ENCODE results near the gene PQBP1. TPM values are rescaled to one million over a fixed set of nuclear protein-coding genes. Genes with fewer than 3 reads are reported as not detected.

PQBP1 gene
- total and polyA plus RNA-seq, 4 donors: 33.2 to 146 (median 74.0) TPM

GRCh38 chrX:48945517-48946348, 48.0 kb downstream of the PQBP1 start:
- ATAC-seq (ENCODE audit: insufficient read depth, low FRiP score) (no peak), DNase-seq (peak; percentile 43 to 61 (median 51))
- no peak overlapping the region for H3K9ac ChIP-seq (ENCODE audit: insufficient read depth in 1 of 2, low read length in 2 of 2)
- TF ChIP-seq CTCF (IDR thresholded peaks at IDR 0.05; ENCODE audit: control extremely low read depth, extremely low read depth): peak; percentile 56
- H3K9me3 ChIP-seq (ENCODE audit: control insufficient read depth in 4 of 4, insufficient read depth in 3 of 4, low read length in 3 of 4): peaks cover 0 to 3% (median 0%) of the 10 kb centered on the region in 4 donors
- peaks cover 0 to 3% (median 0%) of the 10 kb centered on the region in 3 donors for H3K27me3 ChIP-seq (ENCODE audit: control insufficient read depth in 3 of 3, insufficient read depth in 3 of 3, low read length in 2 of 3)
- H3K4me3 ChIP-seq: no peak overlapping the region
- H3K27ac ChIP-seq (ENCODE audit: low read depth in 1 of 2, low read length in 1 of 2): no peak overlapping the region
- peaks cover 0 to 4% (median 0%) of the 10 kb centered on the region in 5 donors for H3K4me1 ChIP-seq (ENCODE audit: control insufficient read depth in 5 of 5, insufficient read depth in 5 of 5, low read length in 5 of 5)
- peaks cover 0 to 5% (median 2%) of the 10 kb centered on the region in 4 donors for H3K36me3 ChIP-seq (ENCODE audit: control insufficient read depth in 4 of 4, insufficient read depth in 4 of 4, low read length in 4 of 4)
- WGBS, 2 donors: 55 to 57% methylated on average over 7 to 8 of the region's 8 CpGs

GRCh38 chrX:48948589-48948988, 50.9 kb downstream of the PQBP1 start:
- WGBS, 2 donors: 94 to 100% methylated on average over 1 of the region's 1 CpG
- Histone ChIP-seq H3K36me3 (ENCODE audit: control insufficient read depth in 4 of 4, insufficient read depth in 4 of 4, low read length in 4 of 4) (no peaks in the 10 kb centered on the region), H3K4me1 (ENCODE audit: control insufficient read depth in 5 of 5, insufficient read depth in 5 of 5, low read length in 5 of 5) (peaks cover 0 to 10% (median 0%) of the 10 kb centered on the region in 5 donors), H3K27me3 (ENCODE audit: control insufficient read depth in 3 of 3, insufficient read depth in 3 of 3, low read length in 2 of 3) (peaks cover 0 to 3% (median 0%) of the 10 kb centered on the region in 3 donors), H3K9ac (ENCODE audit: insufficient read depth in 1 of 2, low read length in 2 of 2) (no peak overlapping the region), H3K4me3 (no peak overlapping the region), H3K9me3 (ENCODE audit: control insufficient read depth in 4 of 4, insufficient read depth in 3 of 4, low read length in 3 of 4) (peaks cover 0 to 3% (median 0%) of the 10 kb centered on the region in 4 donors), H3K27ac (ENCODE audit: low read depth in 1 of 2, low read length in 1 of 2) (no peak overlapping the region)
- ATAC-seq (ENCODE audit: insufficient read depth, low FRiP score) (no peak), DNase-seq (no peak)
- TF ChIP-seq CTCF (IDR thresholded peaks at IDR 0.05; ENCODE audit: control extremely low read depth, extremely low read depth): no peak

Other genes with a start within 250 kb of the PQBP1 start
- gene WAS, start 214.1 kb upstream of the PQBP1 start, total RNA-seq: 10 to 100 TPM in 1 of 2 donors, 1 to 10 TPM in 1; 8.1 to 37.2 TPM
- gene WAS, start 214.1 kb upstream of the PQBP1 start, polyA plus RNA-seq: 10 to 100 TPM; 14.7 to 61.5 TPM
- 1 to 10 TPM; 2.4 to 6.8 TPM for gene SUV39H1, start 201.2 kb upstream of the PQBP1 start, total RNA-seq
- 1 to 10 TPM; 3.9 to 4.4 TPM for gene SUV39H1, start 201.2 kb upstream of the PQBP1 start, polyA plus RNA-seq
- gene GLOD5, start 136.2 kb upstream of the PQBP1 start, total RNA-seq: 1 to 10 TPM; 1.6 to 2.0 TPM
- gene GLOD5, start 136.2 kb upstream of the PQBP1 start, polyA plus RNA-seq: 1 to 10 TPM; 1.7 to 5.1 TPM
- 1 to 10 TPM in 1 of 2 donors, under 1 TPM in 1; 0.43 to 1.2 TPM for gene GATA1, start 111.3 kb upstream of the PQBP1 start, total RNA-seq
- gene GATA1, start 111.3 kb upstream of the PQBP1 start, polyA plus RNA-seq: 1 to 10 TPM in 1 of 2 donors, under 1 TPM in 1; 0.63 to 1.5 TPM
- gene HDAC6, start 95.9 kb upstream of the PQBP1 start, total RNA-seq: 10 to 100 TPM; 84.9 to 90.8 TPM
- gene HDAC6, start 95.9 kb upstream of the PQBP1 start, polyA plus RNA-seq: 10 to 100 TPM; 39.7 to 72.0 TPM
- gene ERAS, start 71.4 kb upstream of the PQBP1 start, total RNA-seq: not detected
- under 1 TPM in 1 of 2 donors, not detected in 1; 0.24 TPM for gene ERAS, start 71.4 kb upstream of the PQBP1 start, polyA plus RNA-seq
- 10 to 100 TPM in 1 of 2 donors, 1 to 10 TPM in 1; 3.4 to 10.7 TPM for gene PCSK1N, start 62.3 kb upstream of the PQBP1 start, total RNA-seq
- 1 to 10 TPM; 1.3 to 1.6 TPM for gene PCSK1N, start 62.3 kb upstream of the PQBP1 start, polyA plus RNA-seq
- gene TIMM17B, start 162 bp upstream of the PQBP1 start, total RNA-seq: 10 to 100 TPM; 21.0 to 51.5 TPM
- 10 to 100 TPM; 67.4 to 73.4 TPM for gene TIMM17B, start 162 bp upstream of the PQBP1 start, polyA plus RNA-seq
- 10 to 100 TPM; 23.4 to 40.7 TPM for gene SLC35A2, start 13.7 kb downstream of the PQBP1 start, total RNA-seq
- gene SLC35A2, start 13.7 kb downstream of the PQBP1 start, polyA plus RNA-seq: 10 to 100 TPM; 16.7 to 41.2 TPM
- 10 to 100 TPM; 21.7 to 36.5 TPM for gene PIM2, start 21.1 kb downstream of the PQBP1 start, total RNA-seq
- 10 to 100 TPM; 14.8 to 27.4 TPM for gene PIM2, start 21.1 kb downstream of the PQBP1 start, polyA plus RNA-seq
- gene OTUD5, start 59.7 kb downstream of the PQBP1 start, total RNA-seq: 10 to 100 TPM; 33.3 to 48.2 TPM
- 10 to 100 TPM; 32.4 to 38.1 TPM for gene OTUD5, start 59.7 kb downstream of the PQBP1 start, polyA plus RNA-seq
- 1 to 10 TPM; 1.4 to 1.7 TPM for gene KCND1, start 73.9 kb downstream of the PQBP1 start, total RNA-seq
- 1 to 10 TPM in 1 of 2 donors, under 1 TPM in 1; 0.65 to 1.3 TPM for gene KCND1, start 73.9 kb downstream of the PQBP1 start, polyA plus RNA-seq
- gene GRIPAP1, start 104.3 kb downstream of the PQBP1 start, total RNA-seq: 10 to 100 TPM; 29.2 to 48.9 TPM
- 10 to 100 TPM; 30.3 to 38.1 TPM for gene GRIPAP1, start 104.3 kb downstream of the PQBP1 start, polyA plus RNA-seq
- 10 to 100 TPM; 28.4 to 51.5 TPM for gene TFE3, start 145.4 kb downstream of the PQBP1 start, total RNA-seq
- 10 to 100 TPM; 34.0 to 63.7 TPM for gene TFE3, start 145.4 kb downstream of the PQBP1 start, polyA plus RNA-seq
- gene CCDC120, start 161.1 kb downstream of the PQBP1 start, total RNA-seq: 10 to 100 TPM in 1 of 2 donors, 1 to 10 TPM in 1; 5.3 to 11.3 TPM
- gene CCDC120, start 161.1 kb downstream of the PQBP1 start, polyA plus RNA-seq: 1 to 10 TPM; 3.8 to 5.1 TPM
- gene PRAF2, start 176.1 kb downstream of the PQBP1 start, total RNA-seq: 10 to 100 TPM in 1 of 2 donors, 1 to 10 TPM in 1; 5.6 to 40.8 TPM
- gene PRAF2, start 176.1 kb downstream of the PQBP1 start, polyA plus RNA-seq: 10 to 100 TPM; 36.6 to 37.2 TPM
- gene WDR45, start 182.0 kb downstream of the PQBP1 start, total RNA-seq: 10 to 100 TPM; 48.1 to 71.4 TPM
- 10 to 100 TPM; 58.5 to 70.1 TPM for gene WDR45, start 182.0 kb downstream of the PQBP1 start, polyA plus RNA-seq
- 10 to 100 TPM; 18.1 to 23.1 TPM for gene GPKOW, start 225.8 kb downstream of the PQBP1 start, total RNA-seq
- 10 to 100 TPM in 1 of 2 donors, 1 to 10 TPM in 1; 9.1 to 20.6 TPM for gene GPKOW, start 225.8 kb downstream of the PQBP1 start, polyA plus RNA-seq